Glutamatergic neuron (in vitro differentiated cells): ENCODE data around the gene KRTAP5-1. TPM values are rescaled to one million over a fixed set of nuclear protein-coding genes. Genes with fewer than 3 reads are reported as not detected.

ENCODE experiments used
- DNase-seq: peaks from one replicate; pipeline ENCODE4 v3.0.0; 2022
- H3K27ac Mint-ChIP-seq: one replicate; pipeline ENCODE4 v1.8.0; 2020; ENCODE audit warnings: mild to moderate bottlenecking, mixed read lengths, inconsistent platforms; ENCODE audit not compliant: unreplicated experiment
- H3K27me3 Mint-ChIP-seq: one replicate; pipeline ENCODE4 v1.8.0; 2020; ENCODE audit warnings: mild to moderate bottlenecking, moderate library complexity, mixed read lengths, inconsistent platforms; ENCODE audit not compliant: unreplicated experiment
- H3K36me3 Mint-ChIP-seq: one replicate; pipeline ENCODE4 v1.8.0; 2020; ENCODE audit warnings: mild to moderate bottlenecking, mixed read lengths, inconsistent platforms; ENCODE audit not compliant: unreplicated experiment
- H3K4me1 Mint-ChIP-seq: one replicate; pipeline ENCODE4 v1.8.0; 2020; ENCODE audit warnings: mild to moderate bottlenecking, low read depth, mixed read lengths, inconsistent platforms; ENCODE audit not compliant: unreplicated experiment
- H3K4me3 Mint-ChIP-seq: one replicate; pipeline ENCODE4 v1.8.0; 2020; ENCODE audit warnings: mild to moderate bottlenecking, mixed read lengths, inconsistent platforms; ENCODE audit not compliant: unreplicated experiment
- H3K9me3 Mint-ChIP-seq: one replicate; pipeline ENCODE4 v1.8.0; 2020; ENCODE audit warnings: mild to moderate bottlenecking, moderate library complexity, mixed read lengths, inconsistent platforms; ENCODE audit not compliant: unreplicated experiment
- total RNA-seq: library from RNA; stranded (reverse); fragmentation: NEBNext Ultra II Directional; extraction: Animal tissue kit (Norgen Biotek cat#: 25700); gene quantifications from one replicate; pipeline ENCODE4 v1.2.1, GENCODE V29; 2021; ENCODE audit not compliant: unreplicated experiment
- TF ChIP-seq, protein P1 (sequence below): fragments of 200-600 bp; sonication (generic); IDR thresholded peaks from one replicate; pipeline ENCODE4 v1.5.0; 2021; ENCODE audit not compliant: partially characterized antibody, unreplicated experiment

KRTAP5-1 gene
- total RNA-seq, 1 donor from 2014 or later = not detected

DNA sequence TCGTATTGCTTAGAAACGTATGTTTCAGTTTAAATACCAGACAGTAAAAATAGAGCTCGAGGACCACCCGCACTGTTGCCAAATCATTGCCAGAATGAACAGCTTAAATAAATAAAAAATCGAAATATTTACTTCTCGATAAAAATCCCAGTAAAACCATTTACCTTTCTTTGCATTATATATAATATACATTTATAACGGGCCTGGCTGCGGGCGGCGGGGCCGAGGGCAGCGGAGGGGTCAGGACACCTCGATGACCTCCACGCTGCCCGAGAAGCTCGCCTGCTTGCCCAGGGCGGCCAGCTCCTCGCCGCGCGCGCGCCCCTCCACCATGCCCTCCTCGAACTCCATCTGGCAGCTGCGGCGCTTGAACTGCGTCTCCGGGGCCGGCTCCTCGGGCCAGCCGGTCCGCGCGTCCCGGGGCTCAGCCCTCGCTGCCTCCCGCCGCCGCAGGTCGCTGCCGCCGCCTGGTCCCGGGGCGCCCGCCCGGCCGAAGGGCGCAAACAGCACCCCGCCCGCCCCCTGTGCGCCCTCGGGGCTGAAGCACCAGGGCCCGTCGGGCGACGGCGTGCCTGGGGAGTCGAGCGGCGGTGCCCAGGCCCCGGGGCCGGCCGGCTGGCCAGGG is 28.7 kb downstream of the KRTAP5-1 start:
- no peak overlapping the region for H3K27ac Mint-ChIP-seq
- peaks cover 1% of the 10 kb centered on the region for H3K4me1 Mint-ChIP-seq
- no peak overlapping the region for H3K4me3 Mint-ChIP-seq
- peaks cover 5% of the 10 kb centered on the region for H3K9me3 Mint-ChIP-seq
- peak; percentile 37 for DNase-seq
- H3K36me3 Mint-ChIP-seq = no peaks in the 10 kb centered on the region
- TF ChIP-seq, protein P1, sequence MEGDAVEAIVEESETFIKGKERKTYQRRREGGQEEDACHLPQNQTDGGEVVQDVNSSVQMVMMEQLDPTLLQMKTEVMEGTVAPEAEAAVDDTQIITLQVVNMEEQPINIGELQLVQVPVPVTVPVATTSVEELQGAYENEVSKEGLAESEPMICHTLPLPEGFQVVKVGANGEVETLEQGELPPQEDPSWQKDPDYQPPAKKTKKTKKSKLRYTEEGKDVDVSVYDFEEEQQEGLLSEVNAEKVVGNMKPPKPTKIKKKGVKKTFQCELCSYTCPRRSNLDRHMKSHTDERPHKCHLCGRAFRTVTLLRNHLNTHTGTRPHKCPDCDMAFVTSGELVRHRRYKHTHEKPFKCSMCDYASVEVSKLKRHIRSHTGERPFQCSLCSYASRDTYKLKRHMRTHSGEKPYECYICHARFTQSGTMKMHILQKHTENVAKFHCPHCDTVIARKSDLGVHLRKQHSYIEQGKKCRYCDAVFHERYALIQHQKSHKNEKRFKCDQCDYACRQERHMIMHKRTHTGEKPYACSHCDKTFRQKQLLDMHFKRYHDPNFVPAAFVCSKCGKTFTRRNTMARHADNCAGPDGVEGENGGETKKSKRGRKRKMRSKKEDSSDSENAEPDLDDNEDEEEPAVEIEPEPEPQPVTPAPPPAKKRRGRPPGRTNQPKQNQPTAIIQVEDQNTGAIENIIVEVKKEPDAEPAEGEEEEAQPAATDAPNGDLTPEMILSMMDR = no peak
- peaks cover 15% of the 10 kb centered on the region for H3K27me3 Mint-ChIP-seq

- H3K27me3 Mint-ChIP-seq = peaks cover 15% of the 10 kb centered on the region
Measured at GRCh38 chr11:1555713-1556153, 29.4 kb downstream of the KRTAP5-1 start.

GRCh38 chr11:1554981-1555712 is 29.9 kb downstream of the KRTAP5-1 start:
- TF ChIP-seq, protein P1 = no peak
- H3K4me3 Mint-ChIP-seq = no peak overlapping the region
- H3K27ac Mint-ChIP-seq = no peak overlapping the region
- peak; percentile 21 for DNase-seq
- peaks cover 1% of the 10 kb centered on the region for H3K4me1 Mint-ChIP-seq
- peaks cover 15% of the 10 kb centered on the region for H3K27me3 Mint-ChIP-seq
- H3K36me3 Mint-ChIP-seq = peaks cover 4% of the 10 kb centered on the region
- peaks cover 5% of the 10 kb centered on the region for H3K9me3 Mint-ChIP-seq

More at GRCh38 chr11:1555713-1556153, 29.4 kb downstream of the KRTAP5-1 start:
- Mint-ChIP-seq H3K27ac (no peak overlapping the region), H3K36me3 (no peaks in the 10 kb centered on the region), H3K4me3 (no peak overlapping the region), H3K4me1 (peaks cover 1% of the 10 kb centered on the region), H3K9me3 (peaks cover 5% of the 10 kb centered on the region)
- TF ChIP-seq, protein P1 = no peak
- DNase-seq = peak; percentile 11

DNA sequence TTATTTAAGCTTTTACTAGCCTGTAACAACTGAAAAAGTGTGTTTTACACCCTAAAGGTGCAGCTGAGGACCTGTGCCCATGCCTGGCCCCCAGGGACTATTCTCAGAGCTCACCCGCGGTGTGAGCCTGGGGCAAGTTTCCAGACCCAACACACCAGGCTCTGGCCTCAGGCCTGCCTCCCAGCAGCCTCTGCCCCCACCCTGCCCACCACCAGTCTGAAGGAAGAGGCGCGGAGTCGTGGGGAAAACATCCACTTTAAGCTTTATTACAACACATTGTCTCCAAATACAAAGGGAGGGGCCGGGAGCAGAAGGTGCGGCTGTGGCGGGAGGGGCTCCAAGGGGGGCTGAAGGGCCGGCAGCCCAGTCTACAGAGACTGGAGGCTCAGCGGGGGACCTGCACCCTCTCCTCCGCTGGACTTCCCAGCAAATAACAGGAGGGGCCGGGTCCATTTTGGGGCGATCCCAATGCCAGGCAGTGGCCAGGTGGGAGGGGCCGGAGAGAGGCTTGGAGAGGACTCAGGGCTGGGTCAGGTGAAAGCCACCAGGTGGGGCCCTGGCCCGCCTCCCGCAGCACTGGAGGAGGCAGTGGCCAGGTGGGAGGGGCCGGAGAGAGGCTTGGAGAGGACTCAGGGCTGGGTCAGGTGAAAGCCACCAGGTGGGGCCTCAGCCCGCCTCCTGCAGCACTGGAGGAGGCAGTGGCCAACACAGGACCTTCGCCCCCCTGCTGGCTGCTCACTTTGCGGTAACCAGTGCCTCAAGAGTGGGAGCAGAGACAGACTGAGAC is 31.1 kb downstream of the KRTAP5-1 start:
- TF ChIP-seq, protein P1 = no peak
- peak; percentile 15 for DNase-seq
- H3K4me1 Mint-ChIP-seq = peaks cover 4% of the 10 kb centered on the region
- peaks cover 5% of the 10 kb centered on the region for H3K9me3 Mint-ChIP-seq
- peaks cover 15% of the 10 kb centered on the region for H3K27me3 Mint-ChIP-seq
- no peak overlapping the region for H3K27ac Mint-ChIP-seq
- H3K36me3 Mint-ChIP-seq = peaks cover 4% of the 10 kb centered on the region
- H3K4me3 Mint-ChIP-seq = peak overlapping the region; percentile 20
